Thoracic aorta (tissue), 2 donors: ENCODE data around the gene BASP1. TPM values are rescaled to one million over a fixed set of nuclear protein-coding genes. Genes with fewer than 3 reads are reported as not detected.

Source experiments
- ATAC-seq: fragments of 150-250 bp; one replicate; pipeline ENCODE4 v1.8.0; 2017; ENCODE audit warnings: low read depth; ENCODE audit not compliant: insufficient number of reproducible peaks, low FRiP score
- DNase-seq: peaks from one replicate; pipeline ENCODE4 v3.0.0-alpha.2; 2020; ENCODE audit warnings: low spot score
- H3K27ac ChIP-seq, 2 donors: fragments of 200-600 bp; sonication (generic); 1 replicate in 1 of 2; 2 replicates in 1 of 2; pipeline ENCODE4 v1.5.1; 2016; ENCODE audit warnings: mild to moderate bottlenecking in 2 of 2, moderate library complexity in 2 of 2
- H3K27me3 ChIP-seq: fragments of 200-600 bp; sonication (generic); replicated peaks from 2 replicates; pipeline ENCODE4 v1.6.0; 2016; ENCODE audit warnings: mild to moderate bottlenecking; ENCODE audit not compliant: insufficient read depth
- H3K36me3 ChIP-seq: fragments of 200-600 bp; sonication (generic); one replicate; pipeline ENCODE4 v1.5.1; 2016
- H3K4me1 ChIP-seq, 2 donors: fragments of 200-600 bp; sonication (generic); 1 replicate in 1 of 2; 2 replicates in 1 of 2; pipeline versions ENCODE4 v1.5.1 to v1.6.0; 2016; ENCODE audit warnings: low read depth in 2 of 2, mild to moderate bottlenecking in 1 of 2; ENCODE audit not compliant: control insufficient read depth in 1 of 2
- H3K4me3 ChIP-seq: fragments of 200-600 bp; sonication (generic); 2 replicates; pipeline ENCODE4 v1.5.1; 2016; ENCODE audit warnings: mild to moderate bottlenecking
- H3K9me3 ChIP-seq: fragments of 200-600 bp; sonication (generic); 2 replicates; pipeline ENCODE4 v1.5.1; 2016
- total RNA-seq, 2 donors: library from RNA; depleted of rRNA; stranded (reverse); fragments of >200 nt; gene quantifications; one replicate each; pipeline versions ENCODE4 v1.1.0 to v1.2.3, GENCODE V29; 2016
- TF ChIP-seq, protein P1 (sequence below): fragments of 200-600 bp; sonication (generic); IDR thresholded peaks from one replicate; pipeline ENCODE4 v1.5.1; 2019; ENCODE audit warnings: antibody characterized with exemption

Gene BASP1
- total RNA-seq, 2 donors from 2014 or later, result 37.1 to 48.8 TPM

DNA sequence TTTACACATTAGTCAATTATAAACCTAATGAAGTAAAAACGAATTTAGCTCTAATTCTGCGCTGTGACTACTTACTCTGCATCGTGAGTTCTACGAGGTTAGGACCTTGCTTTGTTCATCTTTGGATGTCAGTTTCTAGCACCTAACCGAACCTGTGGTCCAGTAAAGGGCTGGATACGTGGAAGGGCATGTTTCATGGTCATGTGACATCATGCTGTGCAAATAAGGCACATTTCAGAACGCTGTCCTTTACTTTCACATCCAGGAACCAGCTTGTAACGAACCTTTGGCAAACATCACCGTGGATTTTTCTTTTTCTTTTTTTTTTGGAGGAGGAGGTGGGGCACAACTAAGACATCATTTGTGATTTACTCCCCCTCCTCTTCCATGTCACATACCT is 15.0 kb downstream of the BASP1 start:
- H3K27me3 ChIP-seq, result no peaks in the 10 kb centered on the region
- no peak overlapping the region for H3K4me3 ChIP-seq
- TF ChIP-seq, protein P1, sequence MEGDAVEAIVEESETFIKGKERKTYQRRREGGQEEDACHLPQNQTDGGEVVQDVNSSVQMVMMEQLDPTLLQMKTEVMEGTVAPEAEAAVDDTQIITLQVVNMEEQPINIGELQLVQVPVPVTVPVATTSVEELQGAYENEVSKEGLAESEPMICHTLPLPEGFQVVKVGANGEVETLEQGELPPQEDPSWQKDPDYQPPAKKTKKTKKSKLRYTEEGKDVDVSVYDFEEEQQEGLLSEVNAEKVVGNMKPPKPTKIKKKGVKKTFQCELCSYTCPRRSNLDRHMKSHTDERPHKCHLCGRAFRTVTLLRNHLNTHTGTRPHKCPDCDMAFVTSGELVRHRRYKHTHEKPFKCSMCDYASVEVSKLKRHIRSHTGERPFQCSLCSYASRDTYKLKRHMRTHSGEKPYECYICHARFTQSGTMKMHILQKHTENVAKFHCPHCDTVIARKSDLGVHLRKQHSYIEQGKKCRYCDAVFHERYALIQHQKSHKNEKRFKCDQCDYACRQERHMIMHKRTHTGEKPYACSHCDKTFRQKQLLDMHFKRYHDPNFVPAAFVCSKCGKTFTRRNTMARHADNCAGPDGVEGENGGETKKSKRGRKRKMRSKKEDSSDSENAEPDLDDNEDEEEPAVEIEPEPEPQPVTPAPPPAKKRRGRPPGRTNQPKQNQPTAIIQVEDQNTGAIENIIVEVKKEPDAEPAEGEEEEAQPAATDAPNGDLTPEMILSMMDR, result no peak
- no peaks in the 10 kb centered on the region for H3K9me3 ChIP-seq
- no peak for DNase-seq
- peaks cover 15 to 38% of the 10 kb centered on the region in 2 donors for H3K4me1 ChIP-seq
- no peaks in the 10 kb centered on the region for H3K36me3 ChIP-seq
- ATAC-seq, result no peak
- no peak overlapping the region for H3K27ac ChIP-seq

DNA sequence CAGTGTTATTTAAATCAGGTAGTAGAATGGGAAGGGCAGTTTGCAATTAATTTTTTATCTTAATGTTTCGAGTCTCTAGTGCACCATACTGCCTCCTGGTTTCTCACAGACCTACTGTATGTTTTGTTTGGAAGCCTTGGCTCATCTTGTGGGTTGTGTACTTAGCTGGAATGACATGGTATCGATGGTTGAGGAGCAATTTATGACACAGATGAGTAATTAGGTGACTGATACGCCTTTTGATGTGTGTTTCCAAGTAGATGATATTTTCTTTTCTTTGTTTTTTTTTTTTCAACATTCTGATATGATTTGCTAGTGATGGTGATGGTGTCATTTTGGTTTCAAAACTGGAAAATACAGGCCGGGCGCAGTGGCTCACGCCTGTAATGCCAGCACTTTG is 16.1 kb downstream of the BASP1 start:
- no peak overlapping the region for H3K4me3 ChIP-seq
- H3K27ac ChIP-seq, result no peak overlapping the region
- no peaks in the 10 kb centered on the region for H3K9me3 ChIP-seq
- H3K4me1 ChIP-seq, result peaks cover 13 to 42% of the 10 kb centered on the region in 2 donors
- no peaks in the 10 kb centered on the region for H3K36me3 ChIP-seq
- no peak for ATAC-seq
- H3K27me3 ChIP-seq, result no peaks in the 10 kb centered on the region
- TF ChIP-seq, protein P1, result no peak
- DNase-seq, result no peak

DNA sequence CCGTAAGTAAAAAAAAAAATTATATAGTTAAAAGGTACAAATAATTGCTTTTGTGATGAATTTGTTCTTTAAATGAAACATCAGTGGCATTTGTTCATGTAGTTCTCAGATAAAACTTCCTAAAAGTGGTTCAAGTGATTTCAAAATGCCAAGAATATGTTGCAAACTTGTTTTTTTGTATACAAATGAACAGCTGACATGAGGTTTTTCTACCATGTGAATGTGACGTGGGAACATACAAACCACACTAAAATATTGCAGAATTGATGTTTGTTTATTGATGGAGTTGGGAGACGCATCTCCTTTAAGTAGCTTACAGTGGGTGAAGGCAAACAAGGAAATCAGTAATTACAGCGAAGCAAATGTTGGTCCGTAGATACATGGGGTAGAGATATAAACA is 16.9 kb downstream of the BASP1 start:
- no peak for DNase-seq
- no peaks in the 10 kb centered on the region for H3K36me3 ChIP-seq
- no peak overlapping the region for H3K4me3 ChIP-seq
- H3K27ac ChIP-seq, result no peak overlapping the region
- no peak for ATAC-seq
- TF ChIP-seq, protein P1, result no peak
- peaks cover 8 to 37% of the 10 kb centered on the region in 2 donors for H3K4me1 ChIP-seq
- no peaks in the 10 kb centered on the region for H3K9me3 ChIP-seq
- H3K27me3 ChIP-seq, result no peaks in the 10 kb centered on the region

DNA sequence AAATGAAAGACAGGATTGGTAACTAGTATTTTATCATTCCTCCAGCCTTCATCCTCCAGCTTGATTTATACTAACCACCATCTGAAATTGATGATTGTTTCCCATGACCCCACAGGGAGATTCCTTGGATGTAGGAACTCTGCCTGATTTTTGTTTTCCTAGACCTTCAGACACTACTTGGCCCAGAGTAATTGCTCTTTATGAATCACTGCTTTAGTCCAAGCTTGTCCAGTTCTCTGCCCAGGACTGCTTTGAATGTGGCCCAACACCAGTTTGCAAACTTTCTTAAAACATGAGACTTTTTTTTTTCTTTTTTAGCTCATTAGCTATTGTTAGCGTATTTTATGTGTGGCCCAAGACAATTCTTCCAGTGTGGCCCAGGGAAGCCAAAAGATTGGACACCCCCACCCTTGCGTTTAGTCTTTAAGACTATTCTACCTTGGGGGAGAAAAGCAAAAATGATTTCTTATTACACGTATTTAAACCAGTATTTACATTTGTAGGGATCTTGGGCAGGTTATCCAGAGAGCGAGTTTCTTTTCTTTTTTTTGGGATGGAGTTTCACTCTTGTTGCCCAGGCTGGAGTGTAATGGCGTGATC is 18.4 kb downstream of the BASP1 start:
- TF ChIP-seq, protein P1, result no peak

DNA sequence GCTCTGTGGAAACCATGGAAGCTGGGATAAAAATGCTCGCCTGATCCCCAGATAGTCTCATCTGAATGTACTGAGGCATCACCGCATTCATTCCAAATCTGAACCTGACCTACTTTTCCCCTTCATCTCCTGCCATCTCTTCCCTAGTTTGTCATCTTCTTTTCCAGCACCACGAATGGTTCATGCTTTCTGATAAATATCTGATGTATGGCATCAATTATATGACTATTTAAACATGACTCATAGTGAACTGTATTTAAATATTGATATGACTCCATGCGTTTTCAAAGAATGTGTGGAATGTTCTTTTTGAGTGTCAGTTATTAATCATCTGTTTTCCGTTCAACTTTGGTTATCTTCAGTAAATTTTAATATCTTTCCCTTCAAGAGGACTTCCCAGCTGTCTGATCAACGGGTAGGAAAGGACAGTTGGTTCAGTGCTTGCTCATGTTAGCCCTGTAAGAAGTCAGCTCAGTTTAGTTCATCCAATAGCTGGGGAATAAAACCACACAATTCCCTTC is 21.1 kb downstream of the BASP1 start:
- Histone ChIP-seq H3K4me3 (no peak overlapping the region), H3K9me3 (no peaks in the 10 kb centered on the region), H3K27me3 (no peaks in the 10 kb centered on the region), H3K27ac (no peak overlapping the region), H3K4me1 (peaks cover 3 to 43% of the 10 kb centered on the region in 2 donors), H3K36me3 (no peaks in the 10 kb centered on the region)
- TF ChIP-seq, protein P1, result no peak
- DNase-seq (no peak), ATAC-seq (no peak)

More for the DNA sequence above, 18.4 kb downstream of the BASP1 start:
- H3K27ac ChIP-seq, result peak overlapping the region in 1 of 2 donors; percentile 46
- H3K4me3 ChIP-seq, result peak overlapping the region; percentile 15
- ATAC-seq (no peak), DNase-seq (no peak)
- no peaks in the 10 kb centered on the region for H3K36me3 ChIP-seq
- H3K27me3 ChIP-seq, result no peaks in the 10 kb centered on the region
- H3K9me3 ChIP-seq, result no peaks in the 10 kb centered on the region
- peaks cover 3 to 30% of the 10 kb centered on the region in 2 donors for H3K4me1 ChIP-seq
